ENCODE results near the gene SDF2. TPM values are rescaled to one million over a fixed set of nuclear protein-coding genes. Genes with fewer than 3 reads are reported as not detected.

The SDF2 gene
- total and polyA plus RNA-seq, 9 of the 15 experiments (the other 6 are each of a cell fraction or from before 2014, with no cell fraction given) = 41.2 to 132 (median 65.6) TPM

GRCh38 chr17:28612531-28612930 lies 49.2 kb downstream of the SDF2 start:
- BruUV-seq (replicated peaks) = no TSS peak
- ChIA-PET CTCF (ENCODE audit: low intra/inter-chr PET ratio) (interaction anchor here (1.9 kb wide), 1 partner anchor 118 kb away, joined by 16 read pairs; no protein-coding TSS in a partner anchor), POLR2A (interaction anchor here (0.7 to 4.4 kb wide), 9 partner anchors 8 to 216 kb away, joined by 3 to 25 read pairs (median 4); partner anchors contain the start of genes ALDOC, SDF2 and SUPT6H)
- TF ChIP-seq C11orf30 (IDR thresholded peaks at IDR 0.05; ENCODE audit: low read depth) (no peak), FOS (IDR thresholded peaks at IDR 0.05; ENCODE audit: extremely low read depth, insufficient read length) (no peak), MAFK (IDR thresholded peaks at IDR 0.05; ENCODE audit: low read length) (no peak), SRSF1 (IDR thresholded peaks at IDR 0.05; ENCODE audit: low read depth, low read length) (no peak), TAF1 (IDR thresholded peaks at IDR 0.05; ENCODE audit: control insufficient read depth, extremely low read depth, insufficient read depth, low read length, severe bottlenecking) (no peak), PHB2 (IDR thresholded peaks at IDR 0.05; ENCODE audit: low read depth) (no peak), ARID4B (CRISPR knock-in tag; IDR thresholded peaks at IDR 0.05) (no peak)
- TF ChIP-seq, protein P1, sequence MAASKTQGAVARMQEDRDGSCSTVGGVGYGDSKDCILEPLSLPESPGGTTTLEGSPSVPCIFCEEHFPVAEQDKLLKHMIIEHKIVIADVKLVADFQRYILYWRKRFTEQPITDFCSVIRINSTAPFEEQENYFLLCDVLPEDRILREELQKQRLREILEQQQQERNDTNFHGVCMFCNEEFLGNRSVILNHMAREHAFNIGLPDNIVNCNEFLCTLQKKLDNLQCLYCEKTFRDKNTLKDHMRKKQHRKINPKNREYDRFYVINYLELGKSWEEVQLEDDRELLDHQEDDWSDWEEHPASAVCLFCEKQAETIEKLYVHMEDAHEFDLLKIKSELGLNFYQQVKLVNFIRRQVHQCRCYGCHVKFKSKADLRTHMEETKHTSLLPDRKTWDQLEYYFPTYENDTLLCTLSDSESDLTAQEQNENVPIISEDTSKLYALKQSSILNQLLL (CRISPR knock-in tag; IDR thresholded peaks at IDR 0.05; ENCODE audit: borderline replicate concordance) = no peak
- Histone ChIP-seq H3K27me3 (ENCODE audit: control insufficient read depth in 2 of 2, insufficient read depth in 2 of 2, low read length in 2 of 2) (no peaks in the 10 kb centered on the region), H4K20me1 (replicated peaks; ENCODE audit: control insufficient read depth, insufficient read depth, low read length) (0 out of 2 replicates have a peak, but pooled peaks cover 8% of the 10 kb centered on the region), H3K36me3 (ENCODE audit: control insufficient read depth, insufficient read depth, low read length) (peaks cover 91% of the 10 kb centered on the region), H3K4me1 (replicated peaks in 1 of 2; ENCODE audit: control insufficient read depth in 2 of 2, insufficient read depth in 2 of 2, low read length in 2 of 2) (no peaks in the 10 kb centered on the region), H3K4me3 (no peak overlapping the region), H3K9me1 (ENCODE audit: control insufficient read depth, insufficient read depth, low read length) (no peaks in the 10 kb centered on the region), H3K4me2 (ENCODE audit: insufficient read depth, low read length) (no peak overlapping the region), H3K79me2 (ENCODE audit: control insufficient read depth, insufficient read depth, low read length) (no peaks in the 10 kb centered on the region), H3K9ac (ENCODE audit: insufficient read depth in 1 of 2, low read depth in 2 of 2, low read length in 2 of 2) (no peak overlapping the region), H2AFZ (ENCODE audit: low read depth, low read length) (no peak overlapping the region), H3K27ac (ENCODE audit: extremely low read depth, low read depth, low read length) (no peak overlapping the region), H3K9me3 (replicated peaks; ENCODE audit: control insufficient read depth, insufficient read depth, low read depth, low read length) (no peaks in the 10 kb centered on the region)
- no peak for DNase-seq (ENCODE audit: extremely low read depth in 1 of 4, low spot score in 3 of 4)
- intact Hi-C loops (cut with micrococcal nuclease) = loop anchor here (2.0 kb wide), 1 partner anchor 118 kb away; no protein-coding TSS in a partner anchor
- no peak for ATAC-seq
- WGBS (ENCODE audit: insufficient coverage, low coverage, missing lambda C conversion rate) = 85% methylated on average over 2 of the region's 2 CpGs
- in situ Hi-C loops (cut with MboI) = no loop called here
- FAIRE-seq = no peak
